ENCODE measurements around the gene SCFD2. TPM values are rescaled to one million over a fixed set of nuclear protein-coding genes. Genes with fewer than 3 reads are reported as not detected.

The SCFD2 gene
- polyA plus RNA-seq, 2 of the 4 experiments (the other 2 are of a cell fraction): 7.6 to 10.8 TPM

DNA sequence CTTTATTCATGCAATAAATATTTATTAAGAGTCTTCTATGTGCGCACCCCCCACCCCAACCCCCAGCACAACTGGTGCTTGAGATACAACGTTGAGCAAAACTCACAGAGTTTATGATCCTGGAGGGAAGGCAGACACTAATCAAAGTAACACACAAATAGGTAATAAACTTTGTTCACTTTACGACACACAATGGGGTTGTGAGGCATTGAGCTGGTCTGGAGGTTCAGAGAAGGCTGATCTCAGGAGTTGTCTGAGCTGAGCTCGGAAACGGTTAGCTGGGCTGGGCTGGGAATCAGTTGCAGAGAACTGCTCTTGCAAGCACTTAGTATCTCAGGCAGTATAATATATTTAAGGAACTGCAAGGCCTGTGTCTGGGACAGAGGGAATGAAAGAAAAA lies 238.5 kb downstream of the SCFD2 start:
- FAIRE-seq (no peak), DNase-seq (ENCODE audit: low read depth in 1 of 2, low spot score in 1 of 2) (no peak), ATAC-seq (no peak)
- POLR2A ChIA-PET: no interaction called here
- Histone ChIP-seq H3K4me1 (no peaks in the 10 kb centered on the region), H3K4me2 (no peak overlapping the region), H3K27ac (no peak overlapping the region), H3K9me3 (no peaks in the 10 kb centered on the region), H3K4me3 (no peak overlapping the region)
- CTCF ChIA-PET: no interaction called here
- 90% methylated on average over 5 of the region's 5 CpGs for WGBS (ENCODE audit: missing lambda C conversion rate)
- TF ChIP-seq TP53 (CRISPR knock-in tag; IDR thresholded peaks at IDR 0.05): no peak
- TF ChIP-seq NPAS2 (CRISPR knock-in tag; IDR thresholded peaks at IDR 0.05; ENCODE audit: borderline replicate concordance): no peak
- no peak for TF ChIP-seq SREBF2 (IDR thresholded peaks at IDR 0.05)
- no peak for TF ChIP-seq HOXB5 (CRISPR knock-in tag; IDR thresholded peaks at IDR 0.05)
- TF ChIP-seq POLR2A (IDR thresholded peaks at IDR 0.05; ENCODE audit: low read length): no peak
- no peak for TF ChIP-seq SMC3 (IDR thresholded peaks at IDR 0.05)
- no peak for TF ChIP-seq NFE2L2 (conservative IDR thresholded peaks at IDR 0.05; ENCODE audit: low read length)
- TF ChIP-seq CHD2 (IDR thresholded peaks at IDR 0.05; ENCODE audit: low read length, partially characterized antibody): no peak
- TF ChIP-seq JUNB (IDR thresholded peaks at IDR 0.05): no peak

- ChIA-PET POLR2A (no interaction called here), CTCF (no interaction called here)
- Histone ChIP-seq H3K9me3 (no peaks in the 10 kb centered on the region), H3K27ac (no peak overlapping the region), H3K4me3 (no peak overlapping the region), H3K4me1 (no peaks in the 10 kb centered on the region), H3K4me2 (no peak overlapping the region)
- TF ChIP-seq REST (IDR thresholded peaks at IDR 0.05) (no peak), PHF8 (IDR thresholded peaks at IDR 0.05; ENCODE audit: borderline replicate concordance, low read depth) (no peak), RARB (CRISPR knock-in tag; IDR thresholded peaks at IDR 0.05) (no peak), EHF (CRISPR knock-in tag; IDR thresholded peaks at IDR 0.05) (no peak), ATOH8 (CRISPR knock-in tag; IDR thresholded peaks at IDR 0.05; ENCODE audit: low read depth) (no peak), CEBPB (IDR thresholded peaks at IDR 0.05) (no peak), MYC (IDR thresholded peaks at IDR 0.05; ENCODE audit: borderline replicate concordance, low read length) (no peak), RAD21 (conservative IDR thresholded peaks at IDR 0.05 in 1 of 2, IDR thresholded peaks at IDR 0.05 in 1 of 2) (no peak), FOSB (CRISPR knock-in tag; IDR thresholded peaks at IDR 0.05) (no peak), KDM1A (IDR thresholded peaks at IDR 0.05; ENCODE audit: low read depth) (no peak), HOXB13 (CRISPR knock-in tag; IDR thresholded peaks at IDR 0.05; ENCODE audit: low read depth) (no peak)
- TF ChIP-seq, protein P1, sequence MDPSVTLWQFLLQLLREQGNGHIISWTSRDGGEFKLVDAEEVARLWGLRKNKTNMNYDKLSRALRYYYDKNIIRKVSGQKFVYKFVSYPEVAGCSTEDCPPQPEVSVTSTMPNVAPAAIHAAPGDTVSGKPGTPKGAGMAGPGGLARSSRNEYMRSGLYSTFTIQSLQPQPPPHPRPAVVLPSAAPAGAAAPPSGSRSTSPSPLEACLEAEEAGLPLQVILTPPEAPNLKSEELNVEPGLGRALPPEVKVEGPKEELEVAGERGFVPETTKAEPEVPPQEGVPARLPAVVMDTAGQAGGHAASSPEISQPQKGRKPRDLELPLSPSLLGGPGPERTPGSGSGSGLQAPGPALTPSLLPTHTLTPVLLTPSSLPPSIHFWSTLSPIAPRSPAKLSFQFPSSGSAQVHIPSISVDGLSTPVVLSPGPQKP (IDR thresholded peaks at IDR 0.05; ENCODE audit: low read depth, low read length): no peak
- DNase-seq (ENCODE audit: low read depth in 1 of 2, low spot score in 1 of 2): no peak
- no peak for FAIRE-seq
- WGBS (ENCODE audit: missing lambda C conversion rate): 90% methylated on average over 5 of the region's 5 CpGs
- no peak for ATAC-seq
Measured at GRCh38 chr4:53126099-53126498, 239.8 kb downstream of the SCFD2 start.
